C4-2B (cell line): Measurements from ENCODE around the gene NOC2L.

ENCODE experiments used
- ZFX ChIP-seq: fragments of 450-650 bp; IDR thresholded peaks from 2 replicates; pipeline ENCODE4 v1.6.1; 2017
- TF ChIP-seq, protein P1 (sequence below): fragments of 450-650 bp; conservative IDR thresholded peaks from 2 replicates; pipeline ENCODE4 v1.5.1; 2017; ENCODE audit warnings: mild to moderate bottlenecking

DNA sequence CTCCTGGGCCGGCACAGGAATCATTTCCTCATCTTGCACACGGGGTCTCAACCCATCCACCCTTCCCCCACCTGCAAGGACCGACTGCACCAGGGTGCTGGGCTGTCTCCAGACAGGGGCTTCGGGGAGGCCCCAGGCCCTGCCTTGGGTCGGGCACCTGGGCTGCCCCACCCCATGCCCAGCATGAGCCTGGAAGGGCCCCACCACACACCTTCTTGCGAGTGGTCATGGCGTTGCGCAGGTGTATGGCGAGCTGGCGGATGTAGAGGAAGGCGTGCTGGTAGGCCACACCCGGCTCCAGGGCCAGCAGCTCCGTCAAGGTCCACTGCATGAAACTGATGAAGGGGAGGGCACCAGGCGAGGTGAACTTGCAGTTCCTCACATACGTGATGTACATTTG, 6.9 kb downstream of the NOC2L start:
- TF ChIP-seq, protein P1, sequence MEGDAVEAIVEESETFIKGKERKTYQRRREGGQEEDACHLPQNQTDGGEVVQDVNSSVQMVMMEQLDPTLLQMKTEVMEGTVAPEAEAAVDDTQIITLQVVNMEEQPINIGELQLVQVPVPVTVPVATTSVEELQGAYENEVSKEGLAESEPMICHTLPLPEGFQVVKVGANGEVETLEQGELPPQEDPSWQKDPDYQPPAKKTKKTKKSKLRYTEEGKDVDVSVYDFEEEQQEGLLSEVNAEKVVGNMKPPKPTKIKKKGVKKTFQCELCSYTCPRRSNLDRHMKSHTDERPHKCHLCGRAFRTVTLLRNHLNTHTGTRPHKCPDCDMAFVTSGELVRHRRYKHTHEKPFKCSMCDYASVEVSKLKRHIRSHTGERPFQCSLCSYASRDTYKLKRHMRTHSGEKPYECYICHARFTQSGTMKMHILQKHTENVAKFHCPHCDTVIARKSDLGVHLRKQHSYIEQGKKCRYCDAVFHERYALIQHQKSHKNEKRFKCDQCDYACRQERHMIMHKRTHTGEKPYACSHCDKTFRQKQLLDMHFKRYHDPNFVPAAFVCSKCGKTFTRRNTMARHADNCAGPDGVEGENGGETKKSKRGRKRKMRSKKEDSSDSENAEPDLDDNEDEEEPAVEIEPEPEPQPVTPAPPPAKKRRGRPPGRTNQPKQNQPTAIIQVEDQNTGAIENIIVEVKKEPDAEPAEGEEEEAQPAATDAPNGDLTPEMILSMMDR = no peak
- no peak for TF ChIP-seq ZFX
